Prostate gland (tissue), 2 donors: Measurements from ENCODE around the gene SLC27A2.

ENCODE experiments used
- POLR2A ChIP-seq: fragments of 450-650 bp; IDR thresholded peaks from one replicate; pipeline ENCODE4 v1.6.1; 2016; ENCODE audit warnings: antibody characterized with exemption, mild to moderate bottlenecking
- POLR2AphosphoS5 ChIP-seq: sonication (generic); formaldehyde crosslinking; IDR thresholded peaks from one replicate; pipeline ENCODE4 v1.6.1; 2017; ENCODE audit warnings: antibody characterized with exemption
- TF ChIP-seq, protein P1 (sequence below), 4 experiments: fragments of 200-600 bp in 2 of 4; fragments of 450-650 bp in 2 of 4; sonication (generic) in 2 of 4; IDR thresholded peaks; 1 replicate in 3 of 4; 2 replicates in 1 of 4; pipeline ENCODE4 v1.5.1; 2016 to 2019; ENCODE audit warnings: antibody characterized with exemption in 4 of 4, mild to moderate bottlenecking in 2 of 4, moderate library complexity in 2 of 4

- no peak for TF ChIP-seq POLR2A
- TF ChIP-seq, protein P1, sequence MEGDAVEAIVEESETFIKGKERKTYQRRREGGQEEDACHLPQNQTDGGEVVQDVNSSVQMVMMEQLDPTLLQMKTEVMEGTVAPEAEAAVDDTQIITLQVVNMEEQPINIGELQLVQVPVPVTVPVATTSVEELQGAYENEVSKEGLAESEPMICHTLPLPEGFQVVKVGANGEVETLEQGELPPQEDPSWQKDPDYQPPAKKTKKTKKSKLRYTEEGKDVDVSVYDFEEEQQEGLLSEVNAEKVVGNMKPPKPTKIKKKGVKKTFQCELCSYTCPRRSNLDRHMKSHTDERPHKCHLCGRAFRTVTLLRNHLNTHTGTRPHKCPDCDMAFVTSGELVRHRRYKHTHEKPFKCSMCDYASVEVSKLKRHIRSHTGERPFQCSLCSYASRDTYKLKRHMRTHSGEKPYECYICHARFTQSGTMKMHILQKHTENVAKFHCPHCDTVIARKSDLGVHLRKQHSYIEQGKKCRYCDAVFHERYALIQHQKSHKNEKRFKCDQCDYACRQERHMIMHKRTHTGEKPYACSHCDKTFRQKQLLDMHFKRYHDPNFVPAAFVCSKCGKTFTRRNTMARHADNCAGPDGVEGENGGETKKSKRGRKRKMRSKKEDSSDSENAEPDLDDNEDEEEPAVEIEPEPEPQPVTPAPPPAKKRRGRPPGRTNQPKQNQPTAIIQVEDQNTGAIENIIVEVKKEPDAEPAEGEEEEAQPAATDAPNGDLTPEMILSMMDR (IDR thresholded peaks at IDR 0.05): no peak
- TF ChIP-seq POLR2AphosphoS5: no peak
These were observed 99.4 kb downstream of the SLC27A2 start for GRCh38 chr15:50281427-50281826.
